Measurements from ENCODE around the gene FANCD2OS.

DNA sequence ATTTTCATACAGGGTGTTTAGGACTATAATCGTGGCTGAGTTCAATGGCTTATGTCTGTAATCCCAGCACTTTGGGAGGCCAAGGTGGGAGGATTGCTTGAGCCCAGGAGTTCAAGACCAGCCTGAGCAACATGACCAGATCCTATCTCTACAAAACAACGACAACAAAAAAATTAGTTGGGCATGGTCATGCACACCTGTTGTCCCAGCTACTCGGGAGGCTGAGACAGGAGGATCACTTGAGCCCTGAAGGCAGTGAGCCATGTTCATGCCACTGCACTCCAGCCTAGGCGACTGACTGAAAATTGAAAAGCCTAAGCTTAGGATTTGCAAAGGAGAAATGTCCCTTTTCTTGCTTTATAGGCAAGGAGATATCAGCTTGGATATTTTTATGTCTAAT, 8.9 kb upstream of the FANCD2OS start:
- TF ChIP-seq, protein P1, sequence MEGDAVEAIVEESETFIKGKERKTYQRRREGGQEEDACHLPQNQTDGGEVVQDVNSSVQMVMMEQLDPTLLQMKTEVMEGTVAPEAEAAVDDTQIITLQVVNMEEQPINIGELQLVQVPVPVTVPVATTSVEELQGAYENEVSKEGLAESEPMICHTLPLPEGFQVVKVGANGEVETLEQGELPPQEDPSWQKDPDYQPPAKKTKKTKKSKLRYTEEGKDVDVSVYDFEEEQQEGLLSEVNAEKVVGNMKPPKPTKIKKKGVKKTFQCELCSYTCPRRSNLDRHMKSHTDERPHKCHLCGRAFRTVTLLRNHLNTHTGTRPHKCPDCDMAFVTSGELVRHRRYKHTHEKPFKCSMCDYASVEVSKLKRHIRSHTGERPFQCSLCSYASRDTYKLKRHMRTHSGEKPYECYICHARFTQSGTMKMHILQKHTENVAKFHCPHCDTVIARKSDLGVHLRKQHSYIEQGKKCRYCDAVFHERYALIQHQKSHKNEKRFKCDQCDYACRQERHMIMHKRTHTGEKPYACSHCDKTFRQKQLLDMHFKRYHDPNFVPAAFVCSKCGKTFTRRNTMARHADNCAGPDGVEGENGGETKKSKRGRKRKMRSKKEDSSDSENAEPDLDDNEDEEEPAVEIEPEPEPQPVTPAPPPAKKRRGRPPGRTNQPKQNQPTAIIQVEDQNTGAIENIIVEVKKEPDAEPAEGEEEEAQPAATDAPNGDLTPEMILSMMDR (IDR thresholded peaks at IDR 0.05), result no peak
- no peak for TF ChIP-seq POLR2A (IDR thresholded peaks at IDR 0.05)

All from adrenal gland (tissue), 5 donors.